Measurements from ENCODE around the gene TRAPPC10.

TRAPPC10 gene

DNA sequence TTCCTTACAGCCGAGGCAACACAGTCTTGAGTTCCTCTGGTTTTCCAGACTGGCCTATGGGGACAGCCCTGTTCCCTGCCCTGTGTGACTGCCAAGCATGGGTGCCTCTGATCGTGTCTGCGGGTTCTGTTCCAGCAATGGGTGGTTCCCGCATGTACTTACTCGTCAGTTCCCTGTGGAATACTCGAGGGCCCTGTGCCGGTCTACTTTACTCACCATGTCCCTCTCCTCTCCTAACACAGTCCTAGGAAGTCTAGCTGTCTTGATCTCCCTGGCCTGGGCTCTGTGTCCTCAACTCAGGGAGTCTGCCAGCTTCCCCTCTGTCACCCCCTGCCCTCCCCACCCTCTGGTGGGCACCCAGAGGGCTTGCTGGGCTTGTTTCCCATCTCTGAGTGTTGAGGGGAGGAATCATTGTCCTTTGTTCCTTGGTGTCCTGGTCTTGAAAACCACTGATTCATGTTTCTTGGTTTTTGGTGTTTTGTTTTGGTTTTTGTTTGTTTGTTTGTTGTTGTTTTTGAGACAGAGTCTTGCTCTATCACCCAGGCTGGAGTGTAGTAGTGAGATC, 36.0 kb downstream of the TRAPPC10 start:
- DNase-seq, result no peak

- peak; percentile 15 for DNase-seq
Observed at GRCh38 chr21:44049182-44049581, 37.1 kb downstream of the TRAPPC10 start.

DNA sequence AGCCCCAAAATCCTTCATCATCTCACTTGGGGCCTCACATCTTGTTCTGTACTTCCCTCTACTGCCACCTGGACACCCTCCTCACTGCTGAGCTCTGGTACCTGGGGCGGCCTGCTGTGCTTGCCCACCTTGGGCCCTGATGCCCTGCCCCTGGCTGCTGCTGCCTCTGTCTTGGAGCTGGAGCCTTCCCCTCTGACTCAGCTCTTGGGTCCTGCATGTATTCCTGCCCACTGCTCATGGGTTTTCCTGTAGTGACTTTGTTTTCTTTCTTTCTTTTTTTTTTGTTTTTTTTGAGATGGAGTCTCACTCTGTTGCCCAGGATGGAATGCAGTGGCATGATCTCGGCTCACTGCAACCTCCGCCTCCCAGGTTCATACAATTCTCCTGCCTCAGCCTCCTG, 37.5 kb downstream of the TRAPPC10 start:
- DNase-seq, result no peak

- DNase-seq, result no peak
Observed at GRCh38 chr21:44050276-44050675, 38.2 kb downstream of the TRAPPC10 start.

GRCh38 chr21:44051462-44051941, 39.4 kb downstream of the TRAPPC10 start:
- no peak for DNase-seq

- DNase-seq, result peak; percentile 50
Observed at GRCh38 chr21:44052071-44052829, 40.1 kb downstream of the TRAPPC10 start.

- no peak for DNase-seq
Observed at GRCh38 chr21:44052830-44053226, 40.7 kb downstream of the TRAPPC10 start.

- no peak for DNase-seq
Observed at GRCh38 chr21:44053567-44053966, 41.5 kb downstream of the TRAPPC10 start.

- no peak for DNase-seq
Observed at GRCh38 chr21:44054710-44055109, 42.6 kb downstream of the TRAPPC10 start.

- no peak for DNase-seq
Observed at GRCh38 chr21:44057055-44057454, 44.9 kb downstream of the TRAPPC10 start.

DNA sequence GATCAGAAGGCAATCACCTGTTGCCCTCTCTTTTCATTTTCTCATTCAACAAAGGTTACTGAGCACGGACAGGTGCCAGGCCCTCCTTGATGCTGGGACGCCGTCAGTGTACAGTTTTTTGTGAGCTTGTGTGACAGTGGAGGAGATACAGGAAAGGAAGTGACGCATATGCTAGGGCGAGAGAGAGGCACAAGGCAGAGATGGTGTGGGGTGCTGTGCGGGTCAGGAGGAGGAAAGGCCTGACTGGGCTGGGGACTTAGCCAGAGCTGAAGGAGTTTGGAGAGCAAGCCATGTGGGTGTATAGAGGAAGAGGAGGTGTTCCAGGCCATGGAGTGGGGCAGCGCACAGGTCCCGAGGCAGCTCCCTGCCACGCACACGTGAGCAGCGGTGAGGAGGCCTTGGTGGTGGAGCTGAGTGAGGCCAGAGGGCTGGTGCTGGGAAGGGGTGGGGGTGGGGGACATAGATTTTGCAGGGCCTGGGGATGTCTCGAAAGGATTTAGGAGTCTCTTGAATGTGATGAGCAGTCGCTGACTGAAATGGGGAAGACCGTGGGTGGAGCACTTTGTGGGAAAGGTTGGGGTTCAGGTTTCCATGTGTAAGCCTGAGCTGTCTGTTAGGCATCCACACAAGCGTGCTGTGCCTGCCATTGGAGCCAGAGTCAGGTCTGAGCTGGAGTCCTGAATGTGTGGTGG, 46.0 kb downstream of the TRAPPC10 start:
- no peak for DNase-seq

DNA sequence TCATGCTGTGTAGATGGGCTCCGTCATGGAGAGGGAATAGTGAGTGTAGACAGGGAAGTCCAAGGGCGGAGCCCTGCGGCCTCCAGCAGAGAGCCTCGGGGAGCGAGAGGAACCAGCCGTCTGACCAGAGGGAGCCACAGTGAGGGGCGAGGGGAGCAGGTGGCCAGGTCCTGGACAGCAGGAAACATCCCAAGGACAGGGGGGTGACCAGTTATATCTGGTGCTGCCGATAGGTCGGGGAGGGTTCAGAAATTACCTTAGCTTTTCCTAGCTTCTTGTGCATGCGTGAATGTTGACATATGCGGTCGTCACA, 46.5 kb downstream of the TRAPPC10 start:
- DNase-seq, result no peak

DNA sequence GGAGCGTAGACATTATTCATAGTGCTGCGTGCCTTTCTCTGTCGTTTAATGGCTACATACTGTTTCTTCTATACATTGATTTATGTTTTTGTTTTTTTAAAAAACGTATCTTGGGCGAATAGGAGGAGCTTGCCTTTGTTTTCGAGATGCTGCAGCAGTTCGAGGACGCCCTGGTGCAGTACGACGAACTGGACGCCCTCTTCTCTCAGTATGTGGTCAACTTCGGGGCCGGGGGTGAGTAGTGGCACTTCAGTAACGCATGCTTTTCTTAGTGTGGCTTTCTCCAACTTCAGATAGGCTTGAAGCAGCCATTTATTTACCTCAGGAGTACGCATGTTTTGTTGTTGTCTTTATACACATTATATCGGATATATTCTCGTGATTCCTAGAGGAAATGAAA, 46.9 kb downstream of the TRAPPC10 start:
- no peak for DNase-seq

DNA sequence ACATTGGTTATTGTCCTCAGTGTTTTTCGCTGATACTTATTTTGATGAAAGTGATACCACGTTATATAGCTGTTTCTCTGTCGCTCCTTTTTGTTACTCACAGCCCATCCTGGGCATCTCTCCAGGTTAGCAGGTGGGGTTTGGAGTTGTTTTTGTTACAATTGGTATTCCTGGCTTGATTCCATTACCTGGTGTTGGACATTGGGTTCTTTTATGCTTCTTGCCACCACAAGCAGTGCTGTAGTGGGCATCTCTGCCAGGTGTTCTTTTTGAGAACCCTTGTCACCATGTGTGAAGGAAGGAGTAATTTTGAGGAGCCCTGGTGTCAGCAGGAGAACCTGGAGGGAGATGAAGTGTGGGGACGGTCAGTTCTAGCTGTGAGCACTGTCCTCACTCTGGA, 47.6 kb downstream of the TRAPPC10 start:
- peak; percentile 65 for DNase-seq

DNA sequence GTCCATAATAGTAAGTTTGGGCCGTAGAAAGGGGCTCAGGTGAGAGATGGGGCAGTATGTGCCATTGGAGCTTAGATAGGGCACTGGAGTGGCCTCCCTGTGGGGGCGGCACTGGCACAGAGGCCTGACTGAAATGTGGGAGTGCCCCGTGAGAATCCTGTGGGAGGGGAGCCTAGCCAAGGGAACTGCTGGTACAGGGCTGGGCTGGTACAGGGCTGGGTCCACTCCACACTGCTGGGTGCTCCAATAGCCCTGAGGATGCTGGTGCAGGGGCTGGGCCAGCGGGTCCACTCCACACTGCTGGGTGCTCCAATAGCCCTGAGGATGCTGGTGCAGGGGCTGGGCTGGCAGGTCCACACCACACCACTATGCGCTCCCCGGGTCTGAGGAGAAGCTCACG, 50.3 kb downstream of the TRAPPC10 start:
- no peak for DNase-seq

GRCh38 chr21:44063151-44063912, 51.2 kb downstream of the TRAPPC10 start:
- no peak for DNase-seq

- no peak for DNase-seq
Observed at GRCh38 chr21:44064852-44065403, 52.8 kb downstream of the TRAPPC10 start.

DNA sequence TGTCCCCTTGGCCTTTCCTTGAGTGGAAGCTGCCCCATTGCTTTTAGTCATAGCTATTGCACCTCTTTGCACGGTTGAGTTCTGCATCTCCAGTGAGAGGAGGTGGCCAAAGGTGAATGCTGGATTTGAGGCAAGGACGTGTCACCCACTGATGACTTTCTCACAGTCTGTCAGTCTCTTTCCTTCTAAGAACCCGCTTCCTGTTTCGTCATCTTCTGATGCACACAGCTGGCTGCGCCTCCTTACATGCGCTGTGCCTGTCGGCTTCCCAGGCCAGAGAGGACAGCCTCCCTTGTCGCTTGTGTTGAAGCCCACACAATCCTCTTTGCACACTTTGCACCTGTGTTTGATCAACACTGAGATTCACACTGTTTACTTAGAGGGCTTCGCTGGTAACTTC, 53.3 kb downstream of the TRAPPC10 start:
- DNase-seq, result no peak

- DNase-seq, result no peak
Observed at GRCh38 chr21:44066116-44066515, 54.0 kb downstream of the TRAPPC10 start.

DNA sequence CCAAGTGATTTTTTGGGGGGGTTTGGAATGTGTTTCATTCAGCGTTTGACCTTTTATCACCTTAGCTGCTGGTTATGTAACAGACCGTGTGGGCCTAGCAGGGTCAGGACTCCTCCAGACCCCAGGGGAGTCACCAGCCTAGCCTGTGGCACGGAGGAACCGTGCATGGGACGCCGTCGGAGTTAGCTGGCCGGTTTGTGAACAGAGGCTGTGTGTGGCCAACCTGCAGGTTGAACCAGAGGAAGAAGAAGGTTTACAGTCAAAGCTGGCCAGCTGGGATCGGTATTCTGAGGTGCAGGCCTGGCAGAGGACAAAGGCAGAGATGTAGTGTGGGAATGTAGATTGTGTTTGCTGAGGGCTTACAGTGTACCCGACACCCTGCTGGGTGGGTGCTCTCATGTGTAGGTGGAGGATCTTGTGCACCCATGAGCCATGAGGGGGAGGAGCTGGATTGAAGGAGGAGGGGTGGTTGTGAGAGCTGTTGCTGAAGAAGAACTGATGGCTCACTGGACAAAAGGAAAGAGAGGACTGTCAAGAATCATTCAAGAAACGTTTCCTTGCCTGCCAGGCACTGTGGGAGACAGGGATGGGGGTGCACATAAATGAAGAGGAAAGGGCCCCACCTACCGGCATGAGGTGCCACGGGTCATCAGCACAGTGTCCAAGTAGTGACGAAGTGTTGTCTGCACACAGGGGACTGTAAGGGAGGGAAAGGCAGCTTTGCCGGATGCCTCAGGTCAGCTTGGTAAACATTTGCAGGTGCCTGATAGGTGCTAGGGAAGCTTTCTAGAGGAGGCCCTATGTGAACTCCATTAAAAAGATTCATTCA, 55.1 kb downstream of the TRAPPC10 start:
- no peak for DNase-seq

GRCh38 chr21:44070391-44070790, 58.3 kb downstream of the TRAPPC10 start:
- DNase-seq, result no peak

All from COR-L47 (cell line).